ENCODE results near the gene ZNF324B. TPM values are rescaled to one million over a fixed set of nuclear protein-coding genes. Genes with fewer than 3 reads are reported as not detected.

Gene ZNF324B
- total RNA-seq, 1 donor from 2014 or later: 9.9 TPM

DNA sequence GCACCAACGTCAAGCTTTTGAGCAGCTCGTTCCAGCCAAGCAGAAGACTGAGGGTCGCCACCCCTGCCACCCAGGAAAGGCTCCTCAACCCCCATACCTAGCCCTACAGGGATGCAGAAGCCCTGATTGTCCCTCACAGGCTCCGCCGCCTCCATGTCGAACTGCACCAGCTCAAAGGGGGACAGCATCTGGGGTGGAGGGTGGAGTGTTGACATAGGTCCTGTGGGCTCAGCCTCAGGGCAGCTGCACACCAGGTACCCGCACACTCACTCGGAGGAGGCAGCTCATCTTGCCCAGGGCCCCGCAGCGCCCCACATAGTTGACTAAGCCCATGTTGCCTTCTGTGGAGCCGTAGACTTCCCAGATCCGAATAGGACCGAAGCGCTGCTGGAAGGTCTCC is 48.8 kb downstream of the ZNF324B start:
- Mint-ChIP-seq H3K27ac (ENCODE audit: unreplicated experiment) (peak overlapping the region; percentile 90), H3K4me1 (ENCODE audit: low read depth, unreplicated experiment) (peaks cover 6% of the 10 kb centered on the region), H3K4me3 (ENCODE audit: unreplicated experiment) (peak overlapping the region; percentile 96), H3K9me3 (ENCODE audit: unreplicated experiment) (peaks cover 14% of the 10 kb centered on the region), H3K36me3 (ENCODE audit: unreplicated experiment) (peaks cover 7% of the 10 kb centered on the region), H3K27me3 (ENCODE audit: unreplicated experiment) (peaks cover 16% of the 10 kb centered on the region)
- TF ChIP-seq, protein P1, sequence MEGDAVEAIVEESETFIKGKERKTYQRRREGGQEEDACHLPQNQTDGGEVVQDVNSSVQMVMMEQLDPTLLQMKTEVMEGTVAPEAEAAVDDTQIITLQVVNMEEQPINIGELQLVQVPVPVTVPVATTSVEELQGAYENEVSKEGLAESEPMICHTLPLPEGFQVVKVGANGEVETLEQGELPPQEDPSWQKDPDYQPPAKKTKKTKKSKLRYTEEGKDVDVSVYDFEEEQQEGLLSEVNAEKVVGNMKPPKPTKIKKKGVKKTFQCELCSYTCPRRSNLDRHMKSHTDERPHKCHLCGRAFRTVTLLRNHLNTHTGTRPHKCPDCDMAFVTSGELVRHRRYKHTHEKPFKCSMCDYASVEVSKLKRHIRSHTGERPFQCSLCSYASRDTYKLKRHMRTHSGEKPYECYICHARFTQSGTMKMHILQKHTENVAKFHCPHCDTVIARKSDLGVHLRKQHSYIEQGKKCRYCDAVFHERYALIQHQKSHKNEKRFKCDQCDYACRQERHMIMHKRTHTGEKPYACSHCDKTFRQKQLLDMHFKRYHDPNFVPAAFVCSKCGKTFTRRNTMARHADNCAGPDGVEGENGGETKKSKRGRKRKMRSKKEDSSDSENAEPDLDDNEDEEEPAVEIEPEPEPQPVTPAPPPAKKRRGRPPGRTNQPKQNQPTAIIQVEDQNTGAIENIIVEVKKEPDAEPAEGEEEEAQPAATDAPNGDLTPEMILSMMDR (IDR thresholded peaks at IDR 0.05; ENCODE audit: partially characterized antibody, unreplicated experiment): no peak
- DNase-seq: no peak

Other genes with a start within 250 kb of the ZNF324B start
- 46.1 TPM for gene ZNF544, start 222.7 kb upstream of the ZNF324B start, total RNA-seq (ENCODE audit: unreplicated experiment)
- gene ZNF8, start 172.7 kb upstream of the ZNF324B start, total RNA-seq (ENCODE audit: unreplicated experiment): 24.8 TPM
- gene ERVK3-1, start 146.2 kb upstream of the ZNF324B start, total RNA-seq (ENCODE audit: unreplicated experiment): 56.2 TPM
- 4.9 TPM for gene ZSCAN22, start 124.6 kb upstream of the ZNF324B start, total RNA-seq (ENCODE audit: unreplicated experiment)
- 27.3 TPM for gene A1BG, start 98.1 kb upstream of the ZNF324B start, total RNA-seq (ENCODE audit: unreplicated experiment)
- 3.5 TPM for gene ZNF497, start 88.9 kb upstream of the ZNF324B start, total RNA-seq (ENCODE audit: unreplicated experiment)
- gene ZNF837, start 70.6 kb upstream of the ZNF324B start, total RNA-seq (ENCODE audit: unreplicated experiment): 2.0 TPM
- 571 TPM for gene RPS5, start 64.4 kb upstream of the ZNF324B start, total RNA-seq (ENCODE audit: unreplicated experiment)
- 0.44 TPM for gene RNF225, start 56.0 kb upstream of the ZNF324B start, total RNA-seq (ENCODE audit: unreplicated experiment)
- gene ZNF584, start 43.0 kb upstream of the ZNF324B start, total RNA-seq (ENCODE audit: unreplicated experiment): 5.8 TPM
- gene ZNF132, start 11.5 kb upstream of the ZNF324B start, total RNA-seq (ENCODE audit: unreplicated experiment): 4.9 TPM
- gene ZNF324, start 15.5 kb downstream of the ZNF324B start, total RNA-seq (ENCODE audit: unreplicated experiment): 15.8 TPM
- 11.9 TPM for gene ZNF446, start 24.7 kb downstream of the ZNF324B start, total RNA-seq (ENCODE audit: unreplicated experiment)
- gene SLC27A5, start 60.4 kb downstream of the ZNF324B start, total RNA-seq (ENCODE audit: unreplicated experiment): 7.4 TPM
- gene ZBTB45, start 68.2 kb downstream of the ZNF324B start, total RNA-seq (ENCODE audit: unreplicated experiment): 27.2 TPM
- 361 TPM for gene TRIM28, start 92.4 kb downstream of the ZNF324B start, total RNA-seq (ENCODE audit: unreplicated experiment)
- 108 TPM for gene CHMP2A, start 103.5 kb downstream of the ZNF324B start, total RNA-seq (ENCODE audit: unreplicated experiment)
- gene UBE2M, start 107.0 kb downstream of the ZNF324B start, total RNA-seq (ENCODE audit: unreplicated experiment): 118 TPM
- 27.3 TPM for gene MZF1, start 121.7 kb downstream of the ZNF324B start, total RNA-seq (ENCODE audit: unreplicated experiment)

All from glutamatergic neuron (in vitro differentiated cells).